Fibroblast of peridontal ligament (primary cell): ENCODE data around the gene CRYZL1.
"Not testable (repeated sequence)": the region's sequence is repeated elsewhere in the genome, so short reads cannot be mapped to it uniquely, and the experiment has no call there.

Experiments used
- DNase-seq: peaks from one replicate; pipeline ENCODE4 v3.0.0-alpha.2; 2010; ENCODE audit errors: extremely low read depth

Gene CRYZL1

GRCh38 chr21:33626151-33626550 is 15.4 kb downstream of the CRYZL1 start:
- DNase-seq = peak; percentile 48

DNA sequence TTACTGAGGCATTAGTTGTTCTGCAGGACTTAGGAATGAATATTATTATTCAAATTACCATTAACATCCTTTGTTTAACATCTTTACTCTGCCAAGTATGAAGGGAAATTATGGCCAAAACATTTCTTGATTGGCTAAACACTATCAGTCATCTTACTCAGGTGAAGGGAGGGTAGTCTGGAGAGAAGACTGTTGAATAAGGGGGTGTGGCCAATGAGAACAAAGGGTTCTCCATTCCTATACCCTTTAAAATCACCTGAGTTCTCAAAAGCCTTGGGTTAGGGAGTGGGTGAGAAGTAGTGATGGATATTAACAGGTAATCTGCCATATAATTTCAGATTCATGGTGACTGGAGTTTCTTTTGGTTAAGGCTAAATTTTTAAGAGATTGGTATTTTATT is 19.3 kb downstream of the CRYZL1 start:
- DNase-seq = no peak

DNA sequence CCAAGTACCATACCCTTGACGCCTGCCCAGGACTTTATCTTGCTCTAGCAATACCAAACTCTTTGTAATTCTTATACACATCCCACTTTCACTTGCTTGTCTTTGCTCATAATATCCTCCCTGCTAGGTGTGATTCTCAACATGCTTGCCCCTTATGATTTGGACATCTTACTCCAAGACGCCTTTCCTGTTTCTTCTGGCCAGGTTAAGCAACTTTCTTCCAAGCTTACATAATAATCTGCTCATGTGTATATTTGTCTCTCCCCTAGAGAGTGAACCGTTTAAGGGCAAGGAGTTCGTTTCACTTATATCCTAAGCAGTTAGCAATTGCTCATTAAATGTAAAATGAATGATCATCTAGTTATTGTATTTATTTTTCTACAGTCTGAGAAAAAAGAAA is 21.8 kb downstream of the CRYZL1 start:
- no peak for DNase-seq

DNA sequence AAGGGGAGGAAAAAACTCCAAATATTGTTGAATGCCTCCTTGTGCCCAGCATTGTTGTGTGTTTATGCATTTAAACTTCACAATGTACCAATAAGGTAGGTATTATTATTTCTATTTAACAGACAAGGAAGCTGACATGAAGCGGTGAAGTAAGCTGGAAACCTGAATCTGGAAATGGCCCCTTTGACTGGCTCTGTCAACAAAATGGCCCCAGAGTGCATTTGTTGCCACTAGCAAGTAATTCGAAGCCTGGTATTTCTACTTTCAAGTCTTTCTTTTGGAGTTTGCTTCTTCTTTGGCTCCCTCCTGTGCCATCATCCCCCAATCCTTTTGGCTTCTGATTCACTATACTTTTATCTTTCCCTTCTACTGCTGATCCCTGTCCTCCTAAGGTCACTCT is 23.1 kb downstream of the CRYZL1 start:
- DNase-seq = no peak

- not testable (repeated sequence) for DNase-seq
These were observed 24.0 kb downstream of the CRYZL1 start for GRCh38 chr21:33617565-33617964.

DNA sequence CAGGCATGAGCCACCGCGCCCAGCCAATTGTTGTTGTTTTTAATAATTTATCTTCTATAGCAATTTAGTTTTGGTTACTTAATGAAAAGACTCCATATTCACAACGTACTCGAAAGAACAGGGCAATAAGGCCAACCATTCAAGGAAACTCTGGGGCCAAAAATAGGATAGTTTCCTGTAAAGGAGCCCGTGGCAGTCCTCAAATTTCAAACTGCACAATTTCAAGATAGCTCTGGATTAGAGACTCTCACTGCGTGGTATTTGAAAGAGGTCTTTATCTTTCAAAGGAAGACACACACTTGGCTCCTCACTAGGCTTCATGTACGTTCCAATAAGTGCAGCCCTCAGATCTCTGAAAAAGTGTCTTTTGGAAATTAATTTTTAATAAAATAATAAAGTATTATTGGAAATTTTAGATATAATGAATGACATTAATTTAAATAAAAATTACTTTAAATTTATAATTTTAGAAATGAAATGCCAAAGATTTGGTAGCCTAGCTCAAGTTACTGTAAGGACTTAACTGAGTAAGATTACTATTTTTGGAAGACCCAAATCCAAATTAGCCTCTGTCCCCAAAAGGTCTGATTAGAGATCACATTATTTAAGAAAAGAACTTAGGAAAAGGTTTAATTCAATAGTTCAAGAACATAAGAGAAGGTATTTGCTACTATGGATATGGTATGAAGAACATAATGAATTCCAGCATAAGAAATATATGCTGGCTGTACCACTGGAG is 30.4 kb downstream of the CRYZL1 start:
- DNase-seq = no peak

GRCh38 chr21:33608559-33608958 is 33.0 kb downstream of the CRYZL1 start:
- peak; percentile 62 for DNase-seq

DNA sequence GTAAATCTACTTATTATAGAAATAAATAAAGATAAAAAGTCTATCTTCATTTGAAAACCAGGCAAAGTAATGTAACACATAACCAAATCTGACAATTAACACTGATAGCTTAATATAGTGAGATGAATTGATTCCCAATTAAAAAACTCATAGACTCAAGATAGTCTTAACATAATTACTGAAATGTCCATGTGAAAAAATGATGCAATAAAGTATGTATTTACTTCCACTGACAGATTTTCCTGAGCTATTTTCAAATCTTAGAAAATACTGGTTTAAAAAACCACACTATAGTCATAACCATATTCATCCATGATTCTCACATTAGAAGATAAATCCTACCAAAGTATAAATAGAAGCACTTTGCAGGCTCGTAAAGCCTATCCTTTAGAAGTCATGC is 43.5 kb downstream of the CRYZL1 start:
- DNase-seq = no peak

- peak; percentile 67 for DNase-seq
These were observed 52.8 kb downstream of the CRYZL1 start, which contains the start of gene DONSON for GRCh38 chr21:33588485-33589335. Gene DONSON (minus strand): TSS chr21:33588684. CDS start chr21:33588641, 43 bp downstream.

GRCh38 chr21:33587792-33588484 is 53.6 kb downstream of the CRYZL1 start:
- DNase-seq = peak; percentile 30

- no peak for DNase-seq
These were observed 54.6 kb downstream of the CRYZL1 start for GRCh38 chr21:33586927-33587326.

DNA sequence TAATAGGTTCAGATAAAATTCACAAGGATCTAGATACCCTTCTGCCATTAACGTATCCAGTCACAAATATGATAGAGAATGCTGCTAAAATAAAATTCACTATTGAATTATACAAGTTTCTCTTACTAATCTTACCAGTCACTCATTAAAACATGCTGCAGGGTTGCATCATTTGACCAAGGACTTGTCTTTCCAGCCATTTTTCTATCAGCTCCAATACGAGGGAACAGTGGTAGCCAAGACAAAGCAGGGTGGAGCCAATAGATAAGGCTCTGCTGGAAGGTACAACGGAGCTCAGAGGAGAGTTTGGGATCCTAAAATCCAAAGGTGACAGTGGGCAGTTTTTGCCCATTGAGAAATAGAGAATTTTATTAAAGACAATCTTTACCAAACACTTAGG is 57.1 kb downstream of the CRYZL1 start:
- DNase-seq = no peak

- DNase-seq = no peak
These were observed 62.5 kb downstream of the CRYZL1 start for GRCh38 chr21:33578959-33579542.

DNA sequence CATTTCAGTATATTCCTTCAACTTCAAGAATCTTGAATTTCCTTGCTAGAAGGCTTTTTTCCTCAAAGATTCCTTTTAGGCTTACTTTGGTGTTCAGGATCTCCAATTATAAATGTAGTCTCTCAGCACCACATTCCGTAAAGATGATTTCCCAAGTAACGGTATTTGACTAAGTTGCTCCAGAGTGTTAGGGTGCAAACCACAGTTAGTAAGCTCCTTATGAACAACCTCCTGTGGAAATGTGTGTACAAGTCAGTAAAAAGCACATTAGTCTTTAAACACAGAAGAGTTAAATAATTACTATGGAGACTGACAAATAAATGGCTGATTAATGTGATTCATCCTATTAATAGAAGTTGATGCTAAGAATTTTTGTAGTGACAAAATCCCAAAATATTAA is 63.3 kb downstream of the CRYZL1 start:
- peak; percentile 50 for DNase-seq

- not testable (repeated sequence) for DNase-seq
These were observed 64.8 kb downstream of the CRYZL1 start for GRCh38 chr21:33576741-33577141.

DNA sequence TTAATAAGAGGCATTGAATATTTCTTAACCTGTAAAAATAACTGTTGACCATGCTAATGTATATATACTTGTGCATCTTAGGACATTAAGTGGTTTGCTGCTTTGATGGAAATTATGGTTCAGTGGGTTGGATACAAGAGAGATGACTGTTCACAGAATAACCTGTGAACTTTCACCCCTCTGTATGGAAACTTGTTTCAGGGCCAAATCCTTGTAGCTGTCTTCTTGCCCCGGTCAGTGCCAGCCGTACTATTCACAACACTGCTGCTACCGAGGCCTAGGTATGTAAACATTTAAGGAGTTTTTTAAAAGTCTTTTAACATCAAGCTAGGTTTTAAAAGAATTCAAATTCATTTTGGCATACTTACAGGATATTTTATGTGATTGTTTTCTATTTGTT is 69.2 kb downstream of the CRYZL1 start:
- DNase-seq = no peak

- DNase-seq = no peak
These were observed 71.5 kb downstream of the CRYZL1 start for GRCh38 chr21:33569991-33570390.

DNA sequence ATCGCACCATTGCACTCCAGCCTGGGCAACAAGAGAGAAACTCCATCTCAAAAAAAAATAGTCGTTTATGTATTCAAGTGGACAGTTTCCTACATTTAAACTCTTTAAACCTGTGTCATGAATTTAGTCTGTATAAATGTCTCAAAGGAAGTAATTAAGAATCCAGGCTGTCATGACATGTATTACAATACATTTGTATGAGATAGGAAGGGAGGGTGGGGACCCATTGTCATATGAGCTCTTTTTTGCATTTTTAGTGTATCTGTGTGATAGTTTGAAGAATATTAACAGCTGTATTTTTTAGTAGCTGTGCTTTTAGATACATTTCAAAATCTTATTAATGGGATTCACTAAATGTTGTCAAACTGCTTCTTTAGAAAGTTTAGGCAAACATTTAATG is 73.1 kb downstream of the CRYZL1 start:
- DNase-seq = no peak

- no peak for DNase-seq
These were observed 73.6 kb downstream of the CRYZL1 start for GRCh38 chr21:33567914-33568313.

DNA sequence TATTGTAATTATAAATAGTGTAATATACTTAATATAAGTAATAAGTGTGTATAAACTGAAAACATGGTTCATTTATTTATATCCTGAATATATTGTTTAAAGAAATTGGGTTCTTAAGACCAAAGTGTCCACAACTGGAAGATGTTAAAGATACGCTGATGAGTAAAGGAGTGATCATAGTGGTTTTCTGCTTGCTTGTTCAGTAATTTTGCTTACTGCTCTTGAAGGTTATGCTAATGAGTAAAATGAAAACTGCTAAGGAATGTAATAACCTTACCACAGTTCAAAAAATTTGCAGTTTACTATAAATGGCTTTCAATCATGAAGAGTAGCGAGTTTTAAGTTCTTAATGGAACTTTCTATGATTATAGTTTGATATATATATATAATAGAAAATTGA is 75.0 kb downstream of the CRYZL1 start:
- DNase-seq = no peak

GRCh38 chr21:33562389-33562788 is 79.2 kb downstream of the CRYZL1 start:
- DNase-seq = no peak

GRCh38 chr21:33561373-33561772 is 80.2 kb downstream of the CRYZL1 start:
- DNase-seq = no peak
